ENCODE measurements around the gene FOXE1.

- TF ChIP-seq RAD21 (IDR thresholded peaks at IDR 0.05; ENCODE audit: low read depth): no peak
- no peak for TF ChIP-seq TAF1 (IDR thresholded peaks at IDR 0.05; ENCODE audit: low read depth)
These were observed 4.8 kb downstream of the FOXE1 start for GRCh38 chr9:97857606-97858392.

Measured in Ishikawa (cell line).